SK-N-SH treated with all-trans-retinoic acid at 6 μM for 48 hours (cell line): ENCODE data around the gene EDDM3A.

Experiments used
- ATAC-seq: fragments of 200-7000 bp; cut with Tn5 transposase; 3 replicates; pipeline ENCODE4 v1.9.1; 2020; ENCODE audit warnings: mild to moderate bottlenecking, moderate library complexity
- ARNTL ChIP-seq: fragments of 450-650 bp; formaldehyde crosslinking; IDR thresholded peaks from 2 replicates; pipeline ENCODE4 v1.5.0; 2020; ENCODE audit warnings: low read depth, mild to moderate bottlenecking, moderate library complexity, borderline replicate concordance
- BACH2 ChIP-seq: fragments of 250-450 bp; sonication (Bioruptor Pico); IDR thresholded peaks from 2 replicates; pipeline ENCODE4 v1.9.0; 2021; ENCODE audit warnings: mild to moderate bottlenecking, borderline replicate concordance
- CREB5 ChIP-seq: fragments of 250-450 bp; sonication (Bioruptor Pico); IDR thresholded peaks from 2 replicates; pipeline ENCODE4 v1.5.1; 2020; ENCODE audit warnings: low read depth, mild to moderate bottlenecking, moderate library complexity
- CSDC2 ChIP-seq: fragments of 250-450 bp; sonication (Bioruptor Pico); IDR thresholded peaks from 2 replicates; pipeline ENCODE4 v1.5.0; 2020; ENCODE audit warnings: mild to moderate bottlenecking, moderate library complexity
- CSRNP3 ChIP-seq: fragments of 250-450 bp; sonication (Bioruptor Pico); IDR thresholded peaks from 2 replicates; pipeline ENCODE4 v1.5.1; 2021; ENCODE audit warnings: mild to moderate bottlenecking, moderate library complexity
- ESRRG ChIP-seq: fragments of 250-450 bp; sonication (Bioruptor Pico); IDR thresholded peaks from 2 replicates; pipeline ENCODE4 v1.6.1; 2021; ENCODE audit warnings: mild to moderate bottlenecking
- GLIS3 ChIP-seq: fragments of 250-450 bp; sonication (Bioruptor Pico); IDR thresholded peaks from 2 replicates; pipeline ENCODE4 v1.5.0; 2020; ENCODE audit warnings: mild to moderate bottlenecking, moderate library complexity
- OSR1 ChIP-seq: fragments of 250-450 bp; sonication (Bioruptor Pico); IDR thresholded peaks from 2 replicates; pipeline ENCODE4 v1.8.0; 2022; ENCODE audit warnings: moderate library complexity, mild to moderate bottlenecking, inconsistent platforms
- PATZ1 ChIP-seq: fragments of 250-450 bp; sonication (Bioruptor Pico); IDR thresholded peaks from 2 replicates; pipeline ENCODE4 v1.8.0; 2020; ENCODE audit warnings: mild to moderate bottlenecking, moderate library complexity, borderline replicate concordance
- PPARA ChIP-seq: fragments of 250-450 bp; sonication (Bioruptor Pico); IDR thresholded peaks from 2 replicates; pipeline ENCODE4 v1.5.0; 2020; ENCODE audit warnings: mild to moderate bottlenecking, borderline replicate concordance
- RARB ChIP-seq: fragments of 250-450 bp; sonication (Bioruptor Pico); IDR thresholded peaks from 2 replicates; pipeline ENCODE4 v1.8.0; 2021; ENCODE audit warnings: mild to moderate bottlenecking, moderate library complexity
- SNAI2 ChIP-seq: fragments of 250-450 bp; sonication (Bioruptor Pico); IDR thresholded peaks from 2 replicates; pipeline ENCODE4 v1.5.0; 2020; ENCODE audit warnings: mild to moderate bottlenecking, moderate library complexity
- TCF4 ChIP-seq: fragments of 250-450 bp; sonication (Bioruptor Pico); IDR thresholded peaks from 2 replicates; pipeline ENCODE4 v1.8.0; 2021; ENCODE audit warnings: mild to moderate bottlenecking, moderate library complexity, borderline replicate concordance
- TOX ChIP-seq: fragments of 250-450 bp; sonication (Bioruptor Pico); IDR thresholded peaks from 2 replicates; pipeline ENCODE4 v1.8.0; 2021; ENCODE audit warnings: mild to moderate bottlenecking, moderate library complexity, borderline replicate concordance
- ZC3H10 ChIP-seq: fragments of 250-450 bp; sonication (Bioruptor Pico); IDR thresholded peaks from 2 replicates; pipeline ENCODE4 v1.5.1; 2021; ENCODE audit warnings: mild to moderate bottlenecking, moderate library complexity
- ZFP3 ChIP-seq: fragments of 250-450 bp; sonication (Bioruptor Pico); IDR thresholded peaks from 2 replicates; pipeline ENCODE4 v1.5.0; 2020; ENCODE audit warnings: mild to moderate bottlenecking, moderate library complexity
- ZFP30 ChIP-seq: fragments of 450-650 bp; formaldehyde crosslinking; IDR thresholded peaks from 2 replicates; pipeline ENCODE4 v1.5.0; 2022; ENCODE audit warnings: mild to moderate bottlenecking, moderate library complexity
- ZNF565 ChIP-seq: fragments of 450-650 bp; formaldehyde crosslinking; conservative IDR thresholded peaks from 2 replicates; pipeline ENCODE4 v1.5.0; 2020; ENCODE audit warnings: low read depth, mild to moderate bottlenecking, moderate library complexity
- ZNF70 ChIP-seq: fragments of 450-650 bp; formaldehyde crosslinking; IDR thresholded peaks from 2 replicates; pipeline ENCODE4 v1.5.0; 2020; ENCODE audit warnings: mild to moderate bottlenecking, moderate library complexity
- ZNF8 ChIP-seq: fragments of 450-650 bp; formaldehyde crosslinking; IDR thresholded peaks from 2 replicates; pipeline ENCODE4 v1.5.0; 2020; ENCODE audit warnings: mild to moderate bottlenecking, moderate library complexity
- TF ChIP-seq, protein P1 (sequence below): fragments of 250-450 bp; sonication (Bioruptor Pico); IDR thresholded peaks from 2 replicates; pipeline ENCODE4 v1.8.0; 2021; ENCODE audit warnings: low read depth, mild to moderate bottlenecking, moderate library complexity, borderline replicate concordance
- TF ChIP-seq, protein P2 (sequence below): fragments of 250-450 bp; sonication (Bioruptor Pico); IDR thresholded peaks from 2 replicates; pipeline ENCODE4 v1.5.0; 2020; ENCODE audit warnings: mild to moderate bottlenecking, moderate library complexity

EDDM3A gene

GRCh38 chr14:20775901-20776300 is 30.2 kb downstream of the EDDM3A start (continued):
- no peak for TF ChIP-seq TOX (CRISPR knock-in tag)
- no peak for TF ChIP-seq TCF4 (CRISPR knock-in tag)
- TF ChIP-seq, protein P1, sequence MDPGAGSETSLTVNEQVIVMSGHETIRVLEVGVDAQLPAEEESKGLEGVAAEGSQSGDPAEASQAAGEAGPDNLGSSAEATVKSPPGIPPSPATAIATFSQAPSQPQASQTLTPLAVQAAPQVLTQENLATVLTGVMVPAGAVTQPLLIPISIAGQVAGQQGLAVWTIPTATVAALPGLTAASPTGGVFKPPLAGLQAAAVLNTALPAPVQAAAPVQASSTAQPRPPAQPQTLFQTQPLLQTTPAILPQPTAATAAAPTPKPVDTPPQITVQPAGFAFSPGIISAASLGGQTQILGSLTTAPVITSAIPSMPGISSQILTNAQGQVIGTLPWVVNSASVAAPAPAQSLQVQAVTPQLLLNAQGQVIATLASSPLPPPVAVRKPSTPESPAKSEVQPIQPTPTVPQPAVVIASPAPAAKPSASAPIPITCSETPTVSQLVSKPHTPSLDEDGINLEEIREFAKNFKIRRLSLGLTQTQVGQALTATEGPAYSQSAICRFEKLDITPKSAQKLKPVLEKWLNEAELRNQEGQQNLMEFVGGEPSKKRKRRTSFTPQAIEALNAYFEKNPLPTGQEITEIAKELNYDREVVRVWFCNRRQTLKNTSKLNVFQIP, result no peak
- TF ChIP-seq ZNF8, result no peak
- TF ChIP-seq ARNTL, result no peak

GRCh38 chr14:20781803-20782202 is 36.1 kb downstream of the EDDM3A start:
- ATAC-seq, result no peak
- no peak for TF ChIP-seq PPARA (CRISPR knock-in tag)

DNA sequence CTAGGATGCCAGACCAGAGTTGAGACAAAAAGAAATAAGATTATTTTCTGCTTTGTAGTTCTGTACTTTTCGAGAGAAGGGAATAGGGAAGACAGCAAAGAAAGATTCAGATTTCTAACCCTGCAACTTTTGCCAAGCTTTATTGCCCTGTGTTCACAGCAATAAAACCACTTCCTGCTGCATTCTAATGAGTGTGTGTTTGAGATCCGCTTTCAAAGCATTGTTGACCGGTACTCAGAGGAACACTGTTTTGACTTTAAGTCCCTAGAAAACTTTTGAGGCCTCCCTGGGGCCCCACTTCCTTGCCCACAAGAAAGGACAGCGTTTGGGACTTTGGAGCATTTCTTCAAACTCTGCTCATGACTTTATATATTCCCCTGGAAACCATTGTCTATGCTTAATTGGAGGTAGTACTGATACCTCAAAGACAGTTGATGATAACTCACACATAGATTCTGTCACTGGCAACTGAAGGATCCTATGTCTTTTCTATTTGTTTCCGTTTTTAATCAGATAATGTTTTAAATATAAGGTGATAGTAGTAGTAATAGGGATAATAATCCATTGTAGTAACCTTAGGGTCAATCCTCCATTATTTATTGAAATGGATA is 36.7 kb downstream of the EDDM3A start:
- TF ChIP-seq ZFP30 (CRISPR knock-in tag), result no peak
- no peak for TF ChIP-seq ZNF70 (CRISPR knock-in tag)
- TF ChIP-seq RARB (CRISPR knock-in tag), result no peak
- TF ChIP-seq CSDC2 (CRISPR knock-in tag), result no peak
- TF ChIP-seq OSR1 (CRISPR knock-in tag), result no peak
- no peak for TF ChIP-seq SNAI2 (CRISPR knock-in tag)
- no peak for TF ChIP-seq ZNF565 (CRISPR knock-in tag)
- TF ChIP-seq BACH2 (CRISPR knock-in tag), result no peak
- no peak for TF ChIP-seq ARNTL
- no peak for TF ChIP-seq ESRRG (CRISPR knock-in tag)
- ATAC-seq, result no peak

DNA sequence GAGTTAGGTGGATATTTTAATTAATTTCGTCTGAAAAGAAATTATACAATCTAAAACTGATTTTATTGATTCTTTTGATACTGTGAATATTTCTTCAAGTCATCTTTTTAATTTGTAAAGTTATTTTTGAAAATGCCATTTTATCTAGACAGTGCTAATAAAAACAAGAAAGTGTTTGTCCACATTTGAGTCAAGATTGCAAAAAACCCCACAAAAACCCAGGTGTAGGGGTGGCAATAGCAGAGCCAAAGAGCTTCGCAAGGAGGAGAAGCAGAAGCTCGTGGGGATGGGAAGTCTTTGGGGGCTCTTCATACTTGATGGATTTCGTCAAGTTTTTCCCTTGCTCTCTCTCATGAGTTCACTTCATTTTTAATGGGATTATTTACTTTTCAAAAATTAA is 41.3 kb downstream of the EDDM3A start:
- no peak for TF ChIP-seq ZFP3
- TF ChIP-seq CSRNP3 (CRISPR knock-in tag), result no peak
- no peak for TF ChIP-seq PPARA (CRISPR knock-in tag)
- no peak for TF ChIP-seq ZFP30 (CRISPR knock-in tag)
- no peak for TF ChIP-seq PATZ1 (CRISPR knock-in tag)
- no peak for ATAC-seq

GRCh38 chr14:20789230-20789813 is 43.6 kb downstream of the EDDM3A start:
- TF ChIP-seq BACH2 (CRISPR knock-in tag) (no peak), OSR1 (CRISPR knock-in tag) (no peak), ZFP30 (CRISPR knock-in tag) (no peak), CSDC2 (CRISPR knock-in tag) (no peak), ESRRG (CRISPR knock-in tag) (no peak), TOX (CRISPR knock-in tag) (no peak), ZFP3 (no peak), RARB (CRISPR knock-in tag) (no peak), ZC3H10 (CRISPR knock-in tag) (no peak), GLIS3 (CRISPR knock-in tag) (no peak), ZNF565 (CRISPR knock-in tag) (no peak), TCF4 (CRISPR knock-in tag) (no peak), CREB5 (CRISPR knock-in tag) (no peak), CSRNP3 (CRISPR knock-in tag) (no peak), SNAI2 (CRISPR knock-in tag) (no peak), PPARA (CRISPR knock-in tag) (no peak), ZNF70 (CRISPR knock-in tag) (no peak)
- TF ChIP-seq, protein P2, sequence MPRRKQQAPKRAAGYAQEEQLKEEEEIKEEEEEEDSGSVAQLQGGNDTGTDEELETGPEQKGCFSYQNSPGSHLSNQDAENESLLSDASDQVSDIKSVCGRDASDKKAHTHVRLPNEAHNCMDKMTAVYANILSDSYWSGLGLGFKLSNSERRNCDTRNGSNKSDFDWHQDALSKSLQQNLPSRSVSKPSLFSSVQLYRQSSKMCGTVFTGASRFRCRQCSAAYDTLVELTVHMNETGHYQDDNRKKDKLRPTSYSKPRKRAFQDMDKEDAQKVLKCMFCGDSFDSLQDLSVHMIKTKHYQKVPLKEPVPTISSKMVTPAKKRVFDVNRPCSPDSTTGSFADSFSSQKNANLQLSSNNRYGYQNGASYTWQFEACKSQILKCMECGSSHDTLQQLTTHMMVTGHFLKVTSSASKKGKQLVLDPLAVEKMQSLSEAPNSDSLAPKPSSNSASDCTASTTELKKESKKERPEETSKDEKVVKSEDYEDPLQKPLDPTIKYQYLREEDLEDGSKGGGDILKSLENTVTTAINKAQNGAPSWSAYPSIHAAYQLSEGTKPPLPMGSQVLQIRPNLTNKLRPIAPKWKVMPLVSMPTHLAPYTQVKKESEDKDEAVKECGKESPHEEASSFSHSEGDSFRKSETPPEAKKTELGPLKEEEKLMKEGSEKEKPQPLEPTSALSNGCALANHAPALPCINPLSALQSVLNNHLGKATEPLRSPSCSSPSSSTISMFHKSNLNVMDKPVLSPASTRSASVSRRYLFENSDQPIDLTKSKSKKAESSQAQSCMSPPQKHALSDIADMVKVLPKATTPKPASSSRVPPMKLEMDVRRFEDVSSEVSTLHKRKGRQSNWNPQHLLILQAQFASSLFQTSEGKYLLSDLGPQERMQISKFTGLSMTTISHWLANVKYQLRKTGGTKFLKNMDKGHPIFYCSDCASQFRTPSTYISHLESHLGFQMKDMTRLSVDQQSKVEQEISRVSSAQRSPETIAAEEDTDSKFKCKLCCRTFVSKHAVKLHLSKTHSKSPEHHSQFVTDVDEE, result no peak
- no peak for ATAC-seq
